ENCODE results near the gene ENG. TPM values are rescaled to one million over a fixed set of nuclear protein-coding genes. Genes with fewer than 3 reads are reported as not detected.
"Not testable (repeated sequence)": the region's sequence is repeated elsewhere in the genome, so short reads cannot be mapped to it uniquely, and the experiment has no call there.

ENG gene
- total and polyA plus RNA-seq, 5 experiments from 2014 or later = 2.1 to 10.2 (median 5.4) TPM

GRCh38 chr9:127890053-127890452 lies 35.6 kb upstream of the ENG start:
- H3K36me3 Mint-ChIP-seq = peaks cover 23 to 92% (median 31%) of the 10 kb centered on the region in 3 donors
- H3K27me3 Mint-ChIP-seq = no peaks in the 10 kb centered on the region
- ATAC-seq (no peak), DNase-seq (no peak)
- no peak overlapping the region for H3K4me3 Mint-ChIP-seq
- POLR2A ChIA-PET = interaction anchor here (0.8 to 1.7 kb wide), 5 partner anchors 9 to 26 kb away, joined by 3 to 5 read pairs (median 4); no protein-coding TSS in a partner anchor
- H3K27ac Mint-ChIP-seq = peak overlapping the region in 1 of 10 donors; percentile 52
- H3K9me3 Mint-ChIP-seq = peaks cover 0 to 26% (median 2%) of the 10 kb centered on the region in 9 donors
- H3K4me1 Mint-ChIP-seq = peaks cover 5 to 11% (median 8%) of the 10 kb centered on the region in 4 donors

GRCh38 chr9:127887792-127888191 lies 33.3 kb upstream of the ENG start:
- Mint-ChIP-seq H3K9me3 (peaks cover 0 to 5% (median 0%) of the 10 kb centered on the region in 9 donors), H3K4me1 (peaks cover 15 to 24% (median 20%) of the 10 kb centered on the region in 4 donors), H3K4me3 (no peak overlapping the region), H3K27me3 (no peaks in the 10 kb centered on the region), H3K36me3 (peaks cover 5 to 81% (median 8%) of the 10 kb centered on the region in 3 donors), H3K27ac (peak overlapping the region in 1 of 10 donors; percentile 49)
- DNase-seq (no peak), ATAC-seq (peak; percentile 39 to 65)
- POLR2A ChIA-PET = interaction anchor here (0.8 to 1.0 kb wide), 4 partner anchors 9 to 276 kb away, joined by 3 to 5 read pairs (median 3); partner anchors contain the start of gene STXBP1

GRCh38 chr9:127886401-127886972 lies 32.0 kb upstream of the ENG start:
- Mint-ChIP-seq H3K36me3 (peaks cover 0 to 75% (median 3%) of the 10 kb centered on the region in 3 donors), H3K9me3 (peaks cover 0 to 2% (median 0%) of the 10 kb centered on the region in 9 donors), H3K27me3 (no peaks in the 10 kb centered on the region), H3K27ac (peak overlapping the region in 1 of 10 donors; percentile 73), H3K4me3 (no peak overlapping the region), H3K4me1 (peaks cover 15 to 27% (median 22%) of the 10 kb centered on the region in 4 donors)
- POLR2A ChIA-PET = interaction anchor here (0.8 to 1.1 kb wide), 3 partner anchors 8 to 91 kb away, joined by 3 to 4 read pairs (median 4); no protein-coding TSS in a partner anchor
- ATAC-seq (no peak), DNase-seq (no peak)

GRCh38 chr9:127885508-127886281 lies 31.2 kb upstream of the ENG start:
- Mint-ChIP-seq H3K9me3 (no peaks in the 10 kb centered on the region), H3K36me3 (peaks cover 0 to 67% (median 3%) of the 10 kb centered on the region in 3 donors), H3K4me3 (no peak overlapping the region), H3K27ac (peak overlapping the region in 3 of 10 donors; percentile 27 to 73 (median 53)), H3K27me3 (no peaks in the 10 kb centered on the region), H3K4me1 (peaks cover 14 to 26% (median 20%) of the 10 kb centered on the region in 4 donors)
- ATAC-seq (no peak), DNase-seq (no peak)
- POLR2A ChIA-PET = interaction anchor here (0.9 to 1.2 kb wide), 3 partner anchors 9 to 51 kb away, joined by 3 to 5 read pairs (median 3); no protein-coding TSS in a partner anchor

GRCh38 chr9:127884976-127885490 lies 30.6 kb upstream of the ENG start:
- POLR2A ChIA-PET = interaction anchor here (0.7 to 1.4 kb wide), 4 partner anchors 12 to 52 kb away, joined by 3 to 5 read pairs (median 3); no protein-coding TSS in a partner anchor
- Mint-ChIP-seq H3K9me3 (no peaks in the 10 kb centered on the region), H3K4me1 (peaks cover 14 to 23% (median 21%) of the 10 kb centered on the region in 4 donors), H3K27me3 (no peaks in the 10 kb centered on the region), H3K36me3 (peaks cover 0 to 62% (median 3%) of the 10 kb centered on the region in 3 donors), H3K27ac (peak overlapping the region in 4 of 10 donors; percentile 34 to 80 (median 63)), H3K4me3 (no peak overlapping the region)
- DNase-seq = no peak
- ATAC-seq = no peak

- Mint-ChIP-seq H3K27ac (peak overlapping the region in 9 of 10 donors; percentile 13 to 88 (median 64)), H3K4me1 (peaks cover 14 to 23% (median 21%) of the 10 kb centered on the region in 4 donors), H3K4me3 (no peak overlapping the region), H3K9me3 (no peaks in the 10 kb centered on the region), H3K27me3 (no peaks in the 10 kb centered on the region), H3K36me3 (peaks cover 0 to 58% (median 3%) of the 10 kb centered on the region in 3 donors)
- no peak for DNase-seq
- ATAC-seq = peak; percentile 29 to 43
- POLR2A ChIA-PET = interaction anchor here (0.6 to 1.4 kb wide), 5 partner anchors 12 to 53 kb away, joined by 3 to 5 read pairs (median 3); no protein-coding TSS in a partner anchor
Measured at GRCh38 chr9:127884427-127884911, 30.0 kb upstream of the ENG start.

- H3K27ac Mint-ChIP-seq = peak overlapping the region in 8 of 10 donors; percentile 4 to 88 (median 62)
- H3K4me3 Mint-ChIP-seq = no peak overlapping the region
- POLR2A ChIA-PET = interaction anchor here (0.6 to 1.4 kb wide), 3 partner anchors 13 to 27 kb away, joined by 3 read pairs; no protein-coding TSS in a partner anchor
Measured at GRCh38 chr9:127883959-127884358, 29.5 kb upstream of the ENG start.

GRCh38 chr9:127881715-127882114 lies 27.3 kb upstream of the ENG start:
- Mint-ChIP-seq H3K36me3 (peaks cover 0 to 35% (median 3%) of the 10 kb centered on the region in 3 donors), H3K4me1 (peaks cover 22 to 31% (median 30%) of the 10 kb centered on the region in 4 donors), H3K27me3 (peaks cover 0 to 12% (median 0%) of the 10 kb centered on the region in 5 donors), H3K27ac (peak overlapping the region in 1 of 10 donors; percentile 49)
- POLR2A ChIA-PET = interaction anchor here (0.9 to 2.6 kb wide), 4 partner anchors 9 to 27 kb away, joined by 3 to 21 read pairs (median 4); no protein-coding TSS in a partner anchor
- ATAC-seq, DNase-seq, H3K4me3 Mint-ChIP-seq, H3K9me3 Mint-ChIP-seq: not testable (repeated sequence)

More at GRCh38 chr9:127883959-127884358, 29.5 kb upstream of the ENG start:
- Mint-ChIP-seq H3K36me3 (peaks cover 0 to 54% (median 3%) of the 10 kb centered on the region in 3 donors), H3K27me3 (no peaks in the 10 kb centered on the region), H3K4me1 (peaks cover 14 to 23% (median 22%) of the 10 kb centered on the region in 4 donors), H3K9me3 (no peaks in the 10 kb centered on the region)
- ATAC-seq (peak in 1 of 2 donors; percentile 21), DNase-seq (no peak)

GRCh38 chr9:127880143-127880542 lies 25.7 kb upstream of the ENG start:
- no peak overlapping the region for H3K4me3 Mint-ChIP-seq
- H3K27me3 Mint-ChIP-seq = peaks cover 0 to 12% (median 0%) of the 10 kb centered on the region in 5 donors
- peaks cover 22 to 31% (median 27%) of the 10 kb centered on the region in 4 donors for H3K4me1 Mint-ChIP-seq
- H3K36me3 Mint-ChIP-seq = peaks cover 0 to 20% (median 0%) of the 10 kb centered on the region in 3 donors
- DNase-seq (no peak), ATAC-seq (no peak)
- POLR2A ChIA-PET = interaction anchor here (0.7 kb wide), 2 partner anchors 15 to 101 kb away, joined by 3 to 5 read pairs; no protein-coding TSS in a partner anchor
- H3K9me3 Mint-ChIP-seq = no peaks in the 10 kb centered on the region
- no peak overlapping the region for H3K27ac Mint-ChIP-seq

- Mint-ChIP-seq H3K4me1 (peaks cover 13 to 21% (median 16%) of the 10 kb centered on the region in 4 donors), H3K27me3 (peaks cover 0 to 12% (median 0%) of the 10 kb centered on the region in 5 donors), H3K27ac (peak overlapping the region in 2 of 10 donors; percentile 26 to 29), H3K36me3 (peaks cover 0 to 7% (median 0%) of the 10 kb centered on the region in 3 donors), H3K4me3 (no peak overlapping the region), H3K9me3 (no peaks in the 10 kb centered on the region)
- DNase-seq = no peak
- no peak for ATAC-seq
- POLR2A ChIA-PET = interaction anchor here (1.0 to 1.1 kb wide), 2 partner anchors 38 to 91 kb away, joined by 3 to 8 read pairs; partner anchors contain the start of gene ST6GALNAC4
Measured at GRCh38 chr9:127878652-127879390, 24.4 kb upstream of the ENG start.
